Nephron progenitor cell (in vitro differentiated cells): Measurements from ENCODE around the gene DRD1.

Experiments
- DNase-seq: peaks from one replicate; pipeline ENCODE4 v3.0.0; 2021
- H3K27ac Mint-ChIP-seq: 2 replicates; pipeline ENCODE4 v1.8.0; 2021; ENCODE audit warnings: mild to moderate bottlenecking, moderate library complexity, mixed read lengths
- H3K27me3 Mint-ChIP-seq: 2 replicates; pipeline ENCODE4 v1.8.0; 2021; ENCODE audit warnings: mild to moderate bottlenecking, low read depth, mixed read lengths; ENCODE audit not compliant: poor library complexity
- H3K36me3 Mint-ChIP-seq: 2 replicates; pipeline ENCODE4 v1.8.0; 2021; ENCODE audit warnings: low read depth, mixed read lengths
- H3K4me1 Mint-ChIP-seq: 2 replicates; pipeline ENCODE4 v1.8.0; 2021; ENCODE audit warnings: mixed read lengths
- H3K4me3 Mint-ChIP-seq: 2 replicates; pipeline ENCODE4 v1.8.0; 2021; ENCODE audit warnings: mild to moderate bottlenecking, moderate library complexity, mixed read lengths
- H3K9me3 Mint-ChIP-seq: 2 replicates; pipeline ENCODE4 v1.8.0; 2021; ENCODE audit warnings: mild to moderate bottlenecking, moderate library complexity, mixed read lengths
- CTCF ChIP-seq: fragments of 200-600 bp; sonication (generic); IDR thresholded peaks from 2 replicates; pipeline ENCODE4 v1.5.0; 2021; ENCODE audit warnings: antibody characterized with exemption

Gene DRD1

GRCh38 chr5:175394601-175395000 lies 49.4 kb downstream of the DRD1 start:
- Mint-ChIP-seq H3K27me3 (peaks cover 25% of the 10 kb centered on the region), H3K27ac (no peak overlapping the region), H3K4me3 (no peak overlapping the region), H3K4me1 (peaks cover 5% of the 10 kb centered on the region), H3K9me3 (peaks cover 7% of the 10 kb centered on the region), H3K36me3 (peaks cover 4% of the 10 kb centered on the region)
- DNase-seq, result no peak
- no peak for TF ChIP-seq CTCF

- no peak for TF ChIP-seq CTCF
- Mint-ChIP-seq H3K27ac (no peak overlapping the region), H3K9me3 (peaks cover 7% of the 10 kb centered on the region), H3K27me3 (peaks cover 28% of the 10 kb centered on the region), H3K36me3 (peaks cover 4% of the 10 kb centered on the region), H3K4me1 (peaks cover 5% of the 10 kb centered on the region), H3K4me3 (peak overlapping the region; percentile 4)
- no peak for DNase-seq
These were observed 50.1 kb downstream of the DRD1 start for GRCh38 chr5:175393897-175394296.

GRCh38 chr5:175392236-175392635 lies 51.7 kb downstream of the DRD1 start:
- no peak overlapping the region for H3K27ac Mint-ChIP-seq
- peaks cover 4% of the 10 kb centered on the region for H3K36me3 Mint-ChIP-seq
- no peaks in the 10 kb centered on the region for H3K4me1 Mint-ChIP-seq
- no peak for TF ChIP-seq CTCF
- H3K4me3 Mint-ChIP-seq, result no peak overlapping the region
- peaks cover 7% of the 10 kb centered on the region for H3K9me3 Mint-ChIP-seq
- peaks cover 37% of the 10 kb centered on the region for H3K27me3 Mint-ChIP-seq
- no peak for DNase-seq

GRCh38 chr5:175390352-175391083 lies 53.5 kb downstream of the DRD1 start:
- H3K27me3 Mint-ChIP-seq, result peaks cover 46% of the 10 kb centered on the region
- H3K9me3 Mint-ChIP-seq, result no peaks in the 10 kb centered on the region
- no peak for DNase-seq
- no peaks in the 10 kb centered on the region for H3K4me1 Mint-ChIP-seq
- TF ChIP-seq CTCF, result no peak
- H3K4me3 Mint-ChIP-seq, result no peak overlapping the region
- no peak overlapping the region for H3K27ac Mint-ChIP-seq
- H3K36me3 Mint-ChIP-seq, result no peaks in the 10 kb centered on the region
